ENCODE measurements around the gene CHST8. TPM values are rescaled to one million over a fixed set of nuclear protein-coding genes. Genes with fewer than 3 reads are reported as not detected.

CHST8 gene
- total RNA-seq, 1 donor from 2014 or later: not detected

DNA sequence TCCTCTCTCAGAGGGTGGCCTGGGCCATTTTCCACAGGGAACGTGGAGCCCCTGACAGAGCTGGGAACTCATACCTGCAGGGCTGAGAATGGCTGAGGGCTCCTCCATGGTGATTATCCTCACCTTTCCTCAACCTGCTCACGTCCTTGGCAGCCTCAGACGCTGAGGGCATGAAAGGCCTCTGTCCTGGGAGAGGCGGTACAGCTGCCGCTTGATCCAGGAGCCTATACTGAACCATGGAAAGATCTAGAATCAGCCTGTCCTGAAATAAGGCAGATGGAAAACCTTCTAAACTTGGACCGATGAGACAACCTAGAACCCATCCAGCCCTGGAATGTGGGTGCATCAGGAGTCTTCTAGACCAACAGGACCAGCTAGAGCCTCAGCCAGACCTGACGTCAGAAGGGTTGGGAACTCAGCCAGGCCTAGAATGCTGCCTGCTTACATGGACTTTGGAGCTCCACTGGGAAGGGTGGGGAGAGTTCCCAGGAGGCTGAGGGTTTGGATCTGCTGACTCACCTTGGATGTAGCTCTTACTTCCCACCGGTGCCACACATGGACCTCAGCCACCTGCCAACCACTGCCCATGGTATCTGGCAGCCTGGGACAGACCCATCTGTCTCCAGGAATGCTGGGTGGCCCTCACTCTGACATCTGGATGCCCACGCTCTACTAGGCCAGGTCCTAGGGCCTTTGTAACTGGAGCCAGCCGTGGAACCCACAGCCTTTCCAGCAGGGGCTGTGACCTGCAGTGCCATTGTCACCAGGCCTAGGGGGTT lies 182.5 kb downstream of the CHST8 start:
- Mint-ChIP-seq H3K4me1 (ENCODE audit: low read depth) (peaks cover 7% of the 10 kb centered on the region), H3K27me3 (ENCODE audit: insufficient read depth) (peaks cover 3% of the 10 kb centered on the region), H3K9me3 (no peaks in the 10 kb centered on the region), H3K4me3 (no peak overlapping the region), H3K36me3 (ENCODE audit: low read depth) (no peaks in the 10 kb centered on the region), H3K27ac (no peak overlapping the region)
- intact Hi-C loops (cut with micrococcal nuclease): no loop called here
- DNase-seq (ENCODE audit: low spot score): no peak

DNA sequence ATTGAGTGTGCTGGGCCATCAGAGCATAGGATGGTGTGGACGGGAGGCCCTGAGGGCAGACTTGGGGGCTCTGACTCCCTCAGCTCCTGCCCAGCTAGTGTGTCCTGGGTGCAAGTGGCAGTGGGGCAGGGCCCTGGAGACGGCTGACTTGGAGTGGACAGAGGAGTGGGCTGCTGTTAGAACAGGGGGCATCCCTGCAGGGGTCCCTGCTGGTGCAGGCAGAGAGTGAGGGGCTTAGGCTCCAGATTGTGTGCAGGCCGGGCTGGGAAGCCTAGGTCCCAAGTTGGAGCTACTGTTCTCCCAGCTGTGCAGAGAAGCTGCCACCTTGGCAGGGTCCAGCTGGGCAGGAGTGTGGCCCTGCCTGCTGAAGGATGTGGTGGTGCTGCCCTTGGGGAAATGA lies 183.6 kb downstream of the CHST8 start:
- H3K9me3 Mint-ChIP-seq: no peaks in the 10 kb centered on the region
- H3K4me3 Mint-ChIP-seq: no peak overlapping the region
- H3K27ac Mint-ChIP-seq: no peak overlapping the region
- peaks cover 7% of the 10 kb centered on the region for H3K4me1 Mint-ChIP-seq (ENCODE audit: low read depth)
- H3K36me3 Mint-ChIP-seq (ENCODE audit: low read depth): no peaks in the 10 kb centered on the region
- no peak for DNase-seq (ENCODE audit: low spot score)
- intact Hi-C loops (cut with micrococcal nuclease): no loop called here
- no peaks in the 10 kb centered on the region for H3K27me3 Mint-ChIP-seq (ENCODE audit: insufficient read depth)

DNA sequence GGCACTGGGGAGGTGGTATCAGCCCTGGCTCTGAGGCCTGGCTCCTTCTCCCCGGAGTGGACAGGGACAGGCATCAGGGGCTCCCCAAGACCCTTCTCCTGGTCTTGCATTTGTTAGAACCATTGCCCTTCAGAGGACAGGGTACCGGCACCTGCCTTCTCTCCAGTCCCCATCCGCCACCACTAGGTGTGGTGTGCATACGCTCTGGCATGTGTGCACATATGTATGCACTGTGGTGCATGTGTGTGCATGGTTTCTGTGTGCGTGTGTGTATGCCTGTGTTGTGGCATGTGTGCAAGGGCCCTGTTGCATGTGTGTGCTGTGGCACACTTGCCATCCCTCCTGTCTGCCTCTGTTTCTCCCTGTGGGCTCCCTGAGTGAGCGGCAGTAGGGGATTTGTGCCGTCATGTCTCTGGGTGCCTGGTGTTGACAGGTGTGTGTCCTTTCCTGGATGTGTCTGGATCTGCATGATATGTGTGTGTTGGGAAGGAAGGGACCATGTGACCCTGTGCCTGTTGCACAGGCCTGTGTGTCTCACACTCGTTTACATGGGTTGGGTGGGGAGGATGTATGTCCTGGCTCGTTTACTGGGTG lies 184.2 kb downstream of the CHST8 start:
- intact Hi-C loops (cut with micrococcal nuclease): no loop called here
- H3K4me3 Mint-ChIP-seq: no peak overlapping the region
- H3K36me3 Mint-ChIP-seq (ENCODE audit: low read depth): no peaks in the 10 kb centered on the region
- no peaks in the 10 kb centered on the region for H3K27me3 Mint-ChIP-seq (ENCODE audit: insufficient read depth)
- peaks cover 7% of the 10 kb centered on the region for H3K4me1 Mint-ChIP-seq (ENCODE audit: low read depth)
- DNase-seq (ENCODE audit: low spot score): no peak
- no peak overlapping the region for H3K27ac Mint-ChIP-seq
- H3K9me3 Mint-ChIP-seq: no peaks in the 10 kb centered on the region

DNA sequence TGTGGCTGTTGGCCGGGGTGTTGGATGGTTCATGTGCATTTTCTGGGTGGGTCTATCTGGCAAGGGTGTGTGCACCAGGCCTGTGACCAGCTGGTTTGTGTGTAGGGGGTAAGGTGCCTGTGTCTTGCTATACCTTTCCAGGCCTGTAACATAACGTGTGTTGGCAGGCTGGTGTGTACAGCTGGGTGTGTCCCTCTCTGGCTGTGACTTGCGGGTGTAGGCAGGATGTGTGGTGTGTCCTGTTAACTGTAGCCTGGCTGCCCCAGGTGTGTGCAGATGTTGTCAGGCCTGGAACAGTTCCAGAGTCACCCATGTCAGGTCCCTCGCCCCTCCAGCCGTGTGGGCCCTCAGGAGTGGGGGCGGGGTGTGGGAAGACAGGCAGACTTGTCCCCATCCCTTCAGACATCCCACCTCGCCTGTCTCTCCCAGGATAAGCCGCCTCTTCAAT lies 184.7 kb downstream of the CHST8 start:
- Mint-ChIP-seq H3K4me3 (no peak overlapping the region), H3K4me1 (ENCODE audit: low read depth) (peaks cover 7% of the 10 kb centered on the region), H3K36me3 (ENCODE audit: low read depth) (no peaks in the 10 kb centered on the region), H3K9me3 (no peaks in the 10 kb centered on the region), H3K27me3 (ENCODE audit: insufficient read depth) (no peaks in the 10 kb centered on the region), H3K27ac (no peak overlapping the region)
- intact Hi-C loops (cut with micrococcal nuclease): no loop called here
- no peak for DNase-seq (ENCODE audit: low spot score)

DNA sequence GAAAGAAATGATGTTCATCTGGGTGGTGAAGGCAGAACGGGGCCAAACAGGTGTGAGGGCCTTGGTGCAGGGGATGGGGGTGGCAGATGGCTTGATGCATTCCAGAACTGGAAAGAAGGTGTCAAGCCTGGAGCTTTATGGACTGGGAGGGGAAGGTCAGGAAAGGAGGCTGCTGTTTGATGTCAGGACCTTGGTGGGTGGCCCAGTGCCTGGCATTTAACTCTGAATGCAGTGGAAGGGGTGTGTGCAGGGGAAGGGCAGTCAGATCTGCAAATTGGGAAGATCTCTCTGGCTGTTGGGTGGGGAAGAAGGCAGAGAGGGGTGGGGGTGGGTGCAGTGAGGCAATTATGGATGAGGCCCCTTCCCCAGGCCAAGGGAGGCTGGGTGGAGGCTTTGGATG lies 186.6 kb downstream of the CHST8 start:
- no peaks in the 10 kb centered on the region for H3K9me3 Mint-ChIP-seq
- H3K27ac Mint-ChIP-seq: no peak overlapping the region
- H3K27me3 Mint-ChIP-seq (ENCODE audit: insufficient read depth): no peaks in the 10 kb centered on the region
- no peaks in the 10 kb centered on the region for H3K36me3 Mint-ChIP-seq (ENCODE audit: low read depth)
- H3K4me1 Mint-ChIP-seq (ENCODE audit: low read depth): peaks cover 7% of the 10 kb centered on the region
- no peak overlapping the region for H3K4me3 Mint-ChIP-seq
- intact Hi-C loops (cut with micrococcal nuclease): no loop called here
- DNase-seq (ENCODE audit: low spot score): no peak

DNA sequence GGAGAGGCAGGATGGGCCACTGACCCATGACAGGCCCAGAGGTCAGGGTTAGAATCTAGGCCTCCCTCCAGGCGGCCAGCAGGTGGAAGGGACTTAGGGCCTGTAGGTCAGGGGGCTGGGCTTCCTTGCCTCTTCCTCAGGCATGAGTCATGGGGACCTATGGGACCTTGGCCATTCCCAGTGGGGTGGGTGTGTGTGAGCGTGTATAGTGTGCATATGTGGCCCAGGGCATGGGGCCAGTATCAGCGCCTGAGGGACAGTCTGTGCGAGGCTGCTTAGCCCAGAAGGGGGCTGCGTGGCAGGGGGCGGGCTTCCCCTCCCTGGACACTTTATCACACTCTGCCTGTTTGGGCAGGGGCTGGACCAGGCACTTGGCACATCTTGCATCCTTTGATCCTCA lies 188.2 kb downstream of the CHST8 start:
- Mint-ChIP-seq H3K27me3 (ENCODE audit: insufficient read depth) (peaks cover 2% of the 10 kb centered on the region), H3K4me1 (ENCODE audit: low read depth) (peaks cover 7% of the 10 kb centered on the region), H3K36me3 (ENCODE audit: low read depth) (no peaks in the 10 kb centered on the region), H3K9me3 (no peaks in the 10 kb centered on the region), H3K27ac (no peak overlapping the region), H3K4me3 (no peak overlapping the region)
- intact Hi-C loops (cut with micrococcal nuclease): no loop called here
- no peak for DNase-seq (ENCODE audit: low spot score)

DNA sequence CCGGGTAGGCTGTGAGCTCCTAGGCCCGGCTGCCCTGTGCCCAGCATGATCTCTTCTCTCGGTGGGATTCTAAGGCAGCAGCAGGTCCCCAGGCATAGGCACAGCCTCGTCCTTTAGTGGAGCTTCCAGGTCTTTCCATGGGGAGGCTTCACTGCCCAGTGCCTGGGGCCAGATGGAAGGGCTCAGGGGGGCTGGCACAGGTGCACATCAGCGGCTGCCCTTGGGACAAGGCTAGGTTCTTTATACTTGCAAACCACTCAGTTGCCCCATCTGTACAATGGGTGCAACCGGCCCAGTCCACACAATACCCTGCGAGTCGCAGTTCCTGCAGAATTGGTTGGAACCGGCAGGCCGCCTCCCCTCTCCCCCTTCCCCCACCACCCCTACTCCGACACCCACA lies 189.1 kb downstream of the CHST8 start:
- Mint-ChIP-seq H3K4me3 (no peak overlapping the region), H3K9me3 (no peaks in the 10 kb centered on the region), H3K27ac (no peak overlapping the region), H3K4me1 (ENCODE audit: low read depth) (peaks cover 7% of the 10 kb centered on the region), H3K27me3 (ENCODE audit: insufficient read depth) (peaks cover 2% of the 10 kb centered on the region), H3K36me3 (ENCODE audit: low read depth) (no peaks in the 10 kb centered on the region)
- intact Hi-C loops (cut with micrococcal nuclease): no loop called here
- DNase-seq (ENCODE audit: low spot score): no peak

DNA sequence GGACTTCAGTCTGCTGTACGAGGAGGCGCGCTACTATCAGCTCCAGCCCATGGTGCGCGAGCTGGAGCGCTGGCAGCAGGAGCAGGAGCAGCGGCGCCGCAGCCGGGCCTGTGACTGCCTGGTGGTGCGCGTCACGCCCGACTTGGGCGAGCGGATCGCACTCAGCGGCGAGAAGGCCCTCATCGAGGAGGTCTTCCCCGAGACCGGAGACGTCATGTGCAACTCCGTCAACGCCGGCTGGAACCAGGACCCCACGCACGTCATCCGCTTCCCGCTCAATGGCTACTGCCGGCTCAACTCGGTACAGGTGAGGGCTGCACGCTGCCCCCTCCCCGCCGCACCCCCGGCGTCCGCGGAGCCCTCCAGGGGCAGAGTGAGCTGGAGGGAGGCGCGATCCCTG lies 189.5 kb downstream of the CHST8 start:
- Mint-ChIP-seq H3K4me1 (ENCODE audit: low read depth) (peaks cover 3% of the 10 kb centered on the region), H3K4me3 (no peak overlapping the region), H3K27ac (no peak overlapping the region), H3K27me3 (ENCODE audit: insufficient read depth) (peaks cover 2% of the 10 kb centered on the region), H3K9me3 (no peaks in the 10 kb centered on the region), H3K36me3 (ENCODE audit: low read depth) (no peaks in the 10 kb centered on the region)
- intact Hi-C loops (cut with micrococcal nuclease): no loop called here
- no peak for DNase-seq (ENCODE audit: low spot score)

DNA sequence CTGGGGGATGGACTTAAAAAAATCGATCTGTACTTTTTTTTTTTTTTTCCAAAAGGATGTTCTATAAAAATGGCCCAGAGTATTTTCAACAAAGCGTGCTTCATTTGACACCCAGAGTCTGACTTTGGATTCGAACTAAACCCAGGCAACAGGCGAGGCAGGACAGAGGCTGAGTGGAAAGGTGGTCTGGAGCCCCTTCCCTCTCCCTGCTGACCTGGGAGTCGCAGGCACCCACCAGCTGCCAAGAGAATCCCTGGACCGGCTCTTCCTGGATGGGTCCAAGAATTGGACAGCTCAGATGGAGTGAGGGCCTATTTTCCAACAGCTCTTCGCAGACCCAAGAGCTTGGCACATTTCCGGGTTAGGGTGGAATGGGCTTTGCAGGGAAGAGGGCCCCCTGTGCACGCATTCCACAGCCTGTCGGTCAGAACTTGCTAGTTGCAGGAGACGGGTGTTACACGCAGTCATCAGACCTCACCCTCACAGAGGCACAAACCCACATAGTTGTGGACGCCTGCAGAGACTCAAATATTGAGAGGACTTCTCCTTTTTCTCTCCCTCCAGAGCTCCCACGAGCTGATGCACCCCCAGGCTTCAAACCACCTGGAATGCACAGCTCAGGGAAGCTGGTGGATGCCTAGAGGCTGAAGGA lies 190.1 kb downstream of the CHST8 start:
- Mint-ChIP-seq H3K9me3 (no peaks in the 10 kb centered on the region), H3K4me1 (ENCODE audit: low read depth) (no peaks in the 10 kb centered on the region), H3K36me3 (ENCODE audit: low read depth) (no peaks in the 10 kb centered on the region), H3K4me3 (no peak overlapping the region), H3K27me3 (ENCODE audit: insufficient read depth) (peaks cover 2% of the 10 kb centered on the region), H3K27ac (no peak overlapping the region)
- intact Hi-C loops (cut with micrococcal nuclease): no loop called here
- DNase-seq (ENCODE audit: low spot score): no peak

DNA sequence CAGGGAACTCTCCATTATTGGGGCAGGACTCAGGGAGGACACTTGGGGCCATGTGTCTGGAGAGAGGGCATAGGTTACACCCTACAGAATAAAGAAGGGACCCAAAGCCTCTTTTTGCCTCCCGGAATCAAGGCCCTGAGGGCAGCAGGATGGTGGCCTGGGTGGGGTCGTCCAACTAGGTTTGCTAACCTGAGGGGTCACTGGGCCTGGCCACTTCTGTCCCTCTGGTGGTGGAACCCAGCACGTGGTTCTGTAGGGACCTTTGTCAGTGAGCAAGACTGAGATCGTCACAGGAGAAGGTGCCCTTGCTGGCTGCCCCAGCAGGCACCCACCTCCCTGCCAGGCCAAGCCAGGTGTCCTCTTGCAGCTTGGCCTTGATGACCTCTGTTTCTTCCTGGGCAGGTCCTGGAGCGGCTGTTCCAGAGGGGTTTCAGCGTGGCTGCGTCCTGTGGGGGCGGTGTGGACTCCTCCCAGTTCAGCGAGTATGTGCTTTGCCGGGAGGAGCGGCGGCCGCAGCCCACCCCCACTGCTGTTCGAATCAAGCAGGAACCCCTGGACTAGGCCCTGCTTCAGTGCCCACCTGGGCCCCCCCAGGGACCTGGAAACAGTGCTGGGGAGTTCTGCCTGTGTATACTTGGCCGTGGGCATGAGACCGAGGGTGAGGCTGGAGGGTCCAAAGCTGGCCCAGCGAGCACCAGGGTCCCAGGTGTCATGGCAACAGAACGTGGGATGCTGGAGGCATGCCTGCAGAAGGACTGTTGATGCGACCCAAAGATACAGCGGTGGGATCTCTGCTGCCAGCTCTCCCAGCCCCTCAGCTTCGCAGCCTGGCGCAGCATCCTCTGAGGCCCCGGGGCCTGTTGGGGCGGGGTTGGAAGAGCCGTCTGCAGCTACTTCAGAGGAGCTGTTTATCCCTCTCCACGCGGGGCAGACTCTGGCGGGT lies 190.9 kb downstream of the CHST8 start:
- Mint-ChIP-seq H3K9me3 (no peaks in the 10 kb centered on the region), H3K4me1 (ENCODE audit: low read depth) (no peaks in the 10 kb centered on the region), H3K27ac (no peak overlapping the region), H3K27me3 (ENCODE audit: insufficient read depth) (peaks cover 2% of the 10 kb centered on the region), H3K36me3 (ENCODE audit: low read depth) (no peaks in the 10 kb centered on the region), H3K4me3 (no peak overlapping the region)
- intact Hi-C loops (cut with micrococcal nuclease): no loop called here
- no peak for DNase-seq (ENCODE audit: low spot score)

DNA sequence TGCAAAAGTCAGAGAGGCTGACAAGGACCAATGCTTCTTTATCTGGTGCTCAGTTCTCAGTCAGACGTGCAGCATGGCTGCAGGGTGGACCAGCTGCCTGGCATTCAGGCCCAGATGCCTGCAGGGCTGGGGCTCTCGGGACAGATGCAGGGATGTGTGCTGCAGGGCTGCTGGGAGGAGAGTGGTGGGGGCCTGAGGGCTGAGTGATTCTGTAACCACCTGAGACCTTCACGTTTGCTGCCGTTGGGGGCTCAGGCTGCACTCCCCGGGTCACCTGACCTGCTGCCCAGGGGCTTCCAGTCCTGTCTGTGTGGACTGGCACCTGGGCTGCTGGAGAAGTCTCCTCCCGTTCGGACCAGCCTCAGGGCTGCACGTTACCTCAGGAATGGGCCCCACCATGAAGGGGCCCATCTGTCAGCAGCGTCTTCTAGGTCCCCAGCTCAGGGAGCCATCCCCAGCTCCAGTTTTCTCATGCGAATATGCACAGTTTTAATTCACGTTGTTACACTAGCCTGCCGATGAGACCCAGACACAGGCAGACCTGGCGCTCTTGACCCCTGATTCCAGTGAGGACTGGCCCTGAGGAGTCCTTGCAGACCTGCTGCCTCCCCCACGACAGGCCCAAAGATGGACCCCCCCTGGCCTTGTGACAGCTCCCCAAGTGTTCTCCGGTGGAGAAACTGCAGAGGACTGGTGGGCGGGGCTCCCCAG lies 191.8 kb downstream of the CHST8 start:
- Mint-ChIP-seq H3K27ac (no peak overlapping the region), H3K9me3 (no peaks in the 10 kb centered on the region), H3K27me3 (ENCODE audit: insufficient read depth) (peaks cover 2% of the 10 kb centered on the region), H3K4me1 (ENCODE audit: low read depth) (no peaks in the 10 kb centered on the region), H3K4me3 (no peak overlapping the region), H3K36me3 (ENCODE audit: low read depth) (no peaks in the 10 kb centered on the region)
- DNase-seq (ENCODE audit: low spot score): no peak
- intact Hi-C loops (cut with micrococcal nuclease): no loop called here
